ENCODE measurements around the gene SHOC2. TPM values are rescaled to one million over a fixed set of nuclear protein-coding genes. Genes with fewer than 3 reads are reported as not detected.

The SHOC2 gene
- total and polyA plus RNA-seq, 7 donors: 20.0 to 45.8 (median 35.4) TPM

- ATAC-seq (no peak), DNase-seq (no peak)
- H3K4me1 ChIP-seq: peaks cover 11% of the 10 kb centered on the region
- no peaks in the 10 kb centered on the region for H3K36me3 ChIP-seq (ENCODE audit: insufficient read depth in 1 of 2, low read depth in 1 of 2)
- H3K27ac ChIP-seq: no peak overlapping the region
- TF ChIP-seq CTCF (IDR thresholded peaks at IDR 0.05): no peak
- H3K27me3 ChIP-seq (ENCODE audit: insufficient read depth in 3 of 3, low read length in 2 of 3): no peaks in the 10 kb centered on the region
- intact Hi-C loops (cut with DNase I): no loop called here
- no peaks in the 10 kb centered on the region for H3K9me3 ChIP-seq
- H3K4me3 ChIP-seq: no peak overlapping the region
- 88 to 89% (median 88%) methylated on average over 4 of the region's 4 CpGs for WGBS, 3 donors
Measured at GRCh38 chr10:110993024-110993693, 73.8 kb downstream of the SHOC2 start.

- intact Hi-C loops (cut with DNase I): no loop called here
Measured at GRCh38 chr10:110994406-110995086, 75.1 kb downstream of the SHOC2 start.

GRCh38 chr10:110995301-110995700 lies 75.9 kb downstream of the SHOC2 start:
- intact Hi-C loops (cut with DNase I): no loop called here
- ATAC-seq (no peak), DNase-seq (no peak)
- Histone ChIP-seq H3K9me3 (no peaks in the 10 kb centered on the region), H3K4me3 (no peak overlapping the region), H3K27me3 (ENCODE audit: insufficient read depth in 3 of 3, low read length in 2 of 3) (no peaks in the 10 kb centered on the region), H3K27ac (no peak overlapping the region), H3K36me3 (ENCODE audit: insufficient read depth in 1 of 2, low read depth in 1 of 2) (no peaks in the 10 kb centered on the region), H3K4me1 (peaks cover 11% of the 10 kb centered on the region)
- no peak for TF ChIP-seq CTCF (IDR thresholded peaks at IDR 0.05)
- WGBS, 3 donors: 70 to 90% (median 77%) methylated on average over 2 of the region's 2 CpGs

More at GRCh38 chr10:110994406-110995086, 75.1 kb downstream of the SHOC2 start:
- WGBS, 3 donors: 95 to 100% (median 100%) methylated on average over 1 of the region's 1 CpG
- peaks cover 11% of the 10 kb centered on the region for H3K4me1 ChIP-seq
- no peaks in the 10 kb centered on the region for H3K27me3 ChIP-seq (ENCODE audit: insufficient read depth in 3 of 3, low read length in 2 of 3)
- no peaks in the 10 kb centered on the region for H3K36me3 ChIP-seq (ENCODE audit: insufficient read depth in 1 of 2, low read depth in 1 of 2)
- no peak overlapping the region for H3K27ac ChIP-seq
- no peak for DNase-seq
- no peak for ATAC-seq
- H3K9me3 ChIP-seq: no peaks in the 10 kb centered on the region
- no peak overlapping the region for H3K4me3 ChIP-seq
- TF ChIP-seq CTCF (IDR thresholded peaks at IDR 0.05): no peak

GRCh38 chr10:110996256-110996655 lies 76.9 kb downstream of the SHOC2 start:
- no peak overlapping the region for H3K4me3 ChIP-seq
- H3K36me3 ChIP-seq (ENCODE audit: insufficient read depth in 1 of 2, low read depth in 1 of 2): no peaks in the 10 kb centered on the region
- no peaks in the 10 kb centered on the region for H3K27me3 ChIP-seq (ENCODE audit: insufficient read depth in 3 of 3, low read length in 2 of 3)
- no peaks in the 10 kb centered on the region for H3K9me3 ChIP-seq
- 95 to 98% (median 97%) methylated on average over 6 of the region's 6 CpGs for WGBS, 3 donors
- intact Hi-C loops (cut with DNase I): no loop called here
- no peak for DNase-seq
- no peak overlapping the region for H3K27ac ChIP-seq
- no peak for TF ChIP-seq CTCF (IDR thresholded peaks at IDR 0.05)
- H3K4me1 ChIP-seq: peaks cover 8% of the 10 kb centered on the region
- no peak for ATAC-seq
